ENCODE results near the gene KLHL42. TPM values are rescaled to one million over a fixed set of nuclear protein-coding genes. Genes with fewer than 3 reads are reported as not detected.

The KLHL42 gene
- total RNA-seq, 1 experiment from 2014 or later, result 74.2 TPM

DNA sequence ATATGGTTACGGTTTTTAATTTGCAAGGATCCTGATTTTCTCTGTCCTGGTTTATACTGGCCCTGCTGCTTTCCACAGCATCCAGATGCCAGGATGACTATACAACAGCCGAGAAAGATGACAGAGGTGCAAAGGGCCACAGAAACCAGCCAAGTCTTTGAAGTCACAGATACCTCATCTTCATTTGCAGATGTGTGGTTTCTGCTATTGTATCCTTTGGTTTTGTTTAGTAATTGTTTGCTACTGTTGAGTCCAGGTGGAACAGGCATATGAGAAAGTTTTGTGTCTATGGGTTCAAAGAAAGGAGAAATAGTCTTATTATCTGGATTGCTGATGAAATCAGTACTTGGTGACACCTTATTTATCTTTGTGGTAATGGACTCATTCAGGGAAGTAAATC is 17.3 kb upstream of the KLHL42 start:
- Histone ChIP-seq H3K36me3 (ENCODE audit: low read depth, low read length) (no peaks in the 10 kb centered on the region), H3K79me2 (ENCODE audit: low read length) (no peaks in the 10 kb centered on the region), H3K27me3 (ENCODE audit: low read length) (no peaks in the 10 kb centered on the region), H3K9me3 (ENCODE audit: low read length) (no peaks in the 10 kb centered on the region), H3F3A (ENCODE audit: low read length, unreplicated experiment) (no peaks in the 10 kb centered on the region), H3K9me2 (replicated peaks; ENCODE audit: low read length) (no peaks in the 10 kb centered on the region), H3K4me3 (ENCODE audit: low read length) (no peak overlapping the region), H4K20me1 (ENCODE audit: low read length) (no peaks in the 10 kb centered on the region), H3K4me2 (ENCODE audit: low read length) (no peak overlapping the region), H3K27ac (ENCODE audit: low read length) (no peak overlapping the region), H2AFZ (ENCODE audit: low read length) (no peak overlapping the region), H3K4me1 (ENCODE audit: insufficient read depth, low read length) (no peaks in the 10 kb centered on the region), H3K9ac (ENCODE audit: low read length) (no peak overlapping the region)
- no TSS peak for BruUV-seq (replicated peaks)
- no peak for TF ChIP-seq EZH2 (IDR thresholded peaks at IDR 0.05; ENCODE audit: low read length, unreplicated experiment)
- no peak for TF ChIP-seq EZH2phosphoT487 (IDR thresholded peaks at IDR 0.05; ENCODE audit: borderline replicate concordance, low read length)
- TF ChIP-seq, protein P1, sequence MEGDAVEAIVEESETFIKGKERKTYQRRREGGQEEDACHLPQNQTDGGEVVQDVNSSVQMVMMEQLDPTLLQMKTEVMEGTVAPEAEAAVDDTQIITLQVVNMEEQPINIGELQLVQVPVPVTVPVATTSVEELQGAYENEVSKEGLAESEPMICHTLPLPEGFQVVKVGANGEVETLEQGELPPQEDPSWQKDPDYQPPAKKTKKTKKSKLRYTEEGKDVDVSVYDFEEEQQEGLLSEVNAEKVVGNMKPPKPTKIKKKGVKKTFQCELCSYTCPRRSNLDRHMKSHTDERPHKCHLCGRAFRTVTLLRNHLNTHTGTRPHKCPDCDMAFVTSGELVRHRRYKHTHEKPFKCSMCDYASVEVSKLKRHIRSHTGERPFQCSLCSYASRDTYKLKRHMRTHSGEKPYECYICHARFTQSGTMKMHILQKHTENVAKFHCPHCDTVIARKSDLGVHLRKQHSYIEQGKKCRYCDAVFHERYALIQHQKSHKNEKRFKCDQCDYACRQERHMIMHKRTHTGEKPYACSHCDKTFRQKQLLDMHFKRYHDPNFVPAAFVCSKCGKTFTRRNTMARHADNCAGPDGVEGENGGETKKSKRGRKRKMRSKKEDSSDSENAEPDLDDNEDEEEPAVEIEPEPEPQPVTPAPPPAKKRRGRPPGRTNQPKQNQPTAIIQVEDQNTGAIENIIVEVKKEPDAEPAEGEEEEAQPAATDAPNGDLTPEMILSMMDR (conservative IDR thresholded peaks at IDR 0.05; ENCODE audit: low read depth, low read length), result no peak
- CTCF ChIA-PET, result no interaction called here
- POLR2A ChIA-PET (ENCODE audit: unreplicated experiment), result no interaction called here
- intact Hi-C loops (cut with micrococcal nuclease), result no loop called here
- DNase-seq, result no peak
- ATAC-seq, result no peak

DNA sequence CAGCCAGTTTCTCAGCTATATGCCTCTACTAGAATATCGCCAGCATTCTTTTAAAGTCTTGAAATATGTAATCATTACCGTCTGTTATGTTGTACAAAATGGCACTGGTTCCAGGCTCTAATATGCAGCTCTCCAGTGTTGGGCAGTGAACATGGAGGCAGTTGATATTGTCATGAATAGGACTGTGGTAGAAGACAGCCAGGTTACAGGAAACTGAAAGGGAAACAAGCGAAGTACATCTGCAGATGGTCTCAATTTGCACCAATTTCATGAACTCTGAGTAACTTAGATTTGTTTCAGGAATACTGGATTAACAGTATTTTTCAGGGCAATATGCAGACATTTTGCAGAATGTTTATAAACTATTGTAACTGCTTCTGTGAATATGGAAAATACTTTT is 13.4 kb upstream of the KLHL42 start:
- no peak overlapping the region for H3K9ac ChIP-seq (ENCODE audit: low read length)
- no peaks in the 10 kb centered on the region for H3K9me3 ChIP-seq (ENCODE audit: low read length)
- H3K36me3 ChIP-seq (ENCODE audit: low read depth, low read length), result no peaks in the 10 kb centered on the region
- H2AFZ ChIP-seq (ENCODE audit: low read length), result no peak overlapping the region
- peaks cover 10% of the 10 kb centered on the region for H3K4me1 ChIP-seq (ENCODE audit: insufficient read depth, low read length)
- H3K9me2 ChIP-seq (replicated peaks; ENCODE audit: low read length), result no peaks in the 10 kb centered on the region
- no peaks in the 10 kb centered on the region for H3K79me2 ChIP-seq (ENCODE audit: low read length)
- no peak overlapping the region for H3K27ac ChIP-seq (ENCODE audit: low read length)
- H4K20me1 ChIP-seq (ENCODE audit: low read length), result no peaks in the 10 kb centered on the region
- no peaks in the 10 kb centered on the region for H3K27me3 ChIP-seq (ENCODE audit: low read length)
- DNase-seq (no peak), ATAC-seq (no peak)
- TF ChIP-seq EZH2phosphoT487 (IDR thresholded peaks at IDR 0.05; ENCODE audit: borderline replicate concordance, low read length) (no peak), EZH2 (IDR thresholded peaks at IDR 0.05; ENCODE audit: low read length, unreplicated experiment) (no peak)
- TF ChIP-seq, protein P1 (conservative IDR thresholded peaks at IDR 0.05; ENCODE audit: low read depth, low read length), result no peak
- intact Hi-C loops (cut with micrococcal nuclease), result no loop called here
- BruUV-seq (replicated peaks), result no TSS peak
- no peak overlapping the region for H3K4me3 ChIP-seq (ENCODE audit: low read length)
- ChIA-PET POLR2A (ENCODE audit: unreplicated experiment) (no interaction called here), CTCF (no interaction called here)
- no peak overlapping the region for H3K4me2 ChIP-seq (ENCODE audit: low read length)
- H3F3A ChIP-seq (ENCODE audit: low read length, unreplicated experiment), result peaks cover under 1% of the 10 kb centered on the region

DNA sequence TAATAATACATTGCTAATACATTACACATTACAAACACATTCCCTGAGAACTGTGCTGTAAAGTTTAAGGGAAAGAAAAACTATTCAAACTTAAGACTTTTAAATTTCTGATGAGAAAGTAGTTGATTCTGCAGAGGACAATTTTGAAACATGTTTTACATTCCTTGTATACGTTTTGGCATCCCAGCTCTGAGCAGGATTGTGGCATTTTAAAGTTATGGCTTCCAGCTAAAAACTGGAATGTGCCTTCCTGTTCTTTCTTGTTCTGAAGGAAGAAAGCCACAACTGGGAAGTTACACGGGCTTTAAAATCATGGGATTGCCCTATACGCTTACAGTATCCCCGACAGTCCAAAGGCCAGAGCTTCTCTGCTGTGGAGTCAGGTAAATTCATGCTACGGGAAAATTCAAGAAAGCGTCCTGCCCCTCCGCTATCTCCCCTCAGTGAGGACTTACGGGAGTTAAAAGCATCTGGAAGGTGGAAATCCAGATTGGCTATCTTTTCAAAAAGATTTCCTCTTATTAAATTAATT is 10.8 kb upstream of the KLHL42 start:
- Histone ChIP-seq H3K4me3 (ENCODE audit: low read length) (no peak overlapping the region), H3K27ac (ENCODE audit: low read length) (no peak overlapping the region), H3K4me1 (ENCODE audit: insufficient read depth, low read length) (peaks cover 32% of the 10 kb centered on the region), H3K9me2 (replicated peaks; ENCODE audit: low read length) (no peaks in the 10 kb centered on the region), H4K20me1 (ENCODE audit: low read length) (no peaks in the 10 kb centered on the region), H3K9ac (ENCODE audit: low read length) (no peak overlapping the region), H3K27me3 (ENCODE audit: low read length) (no peaks in the 10 kb centered on the region), H3F3A (ENCODE audit: low read length, unreplicated experiment) (peaks cover 15% of the 10 kb centered on the region), H2AFZ (ENCODE audit: low read length) (no peak overlapping the region), H3K79me2 (ENCODE audit: low read length) (no peaks in the 10 kb centered on the region), H3K4me2 (ENCODE audit: low read length) (no peak overlapping the region), H3K36me3 (ENCODE audit: low read depth, low read length) (no peaks in the 10 kb centered on the region), H3K9me3 (ENCODE audit: low read length) (no peaks in the 10 kb centered on the region)
- POLR2A ChIA-PET (ENCODE audit: unreplicated experiment), result no interaction called here
- CTCF ChIA-PET, result no interaction called here
- no peak for ATAC-seq
- TF ChIP-seq EZH2 (IDR thresholded peaks at IDR 0.05; ENCODE audit: low read length, unreplicated experiment) (no peak), EZH2phosphoT487 (IDR thresholded peaks at IDR 0.05; ENCODE audit: borderline replicate concordance, low read length) (no peak)
- TF ChIP-seq, protein P1 (conservative IDR thresholded peaks at IDR 0.05; ENCODE audit: low read depth, low read length), result no peak
- intact Hi-C loops (cut with micrococcal nuclease), result no loop called here
- DNase-seq, result no peak
- no TSS peak for BruUV-seq (replicated peaks)

All from PC-3 (cell line).